Mesenteric fat pad (tissue), 1 donor: Measurements from ENCODE around the gene GPR18. TPM values are rescaled to one million over a fixed set of nuclear protein-coding genes. Genes with fewer than 3 reads are reported as not detected.
"Not testable (repeated sequence)": the region's sequence is repeated elsewhere in the genome, so short reads cannot be mapped to it uniquely, and the experiment has no call there.

ENCODE experiments used
- DNase-seq: peaks from one replicate; pipeline ENCODE4 v3.0.0-alpha.2; 2020; ENCODE audit warnings: low spot score
- total RNA-seq: library from RNA; stranded (reverse); fragmentation: NEBNext Ultra II Directional; extraction: Animal tissue kit (Norgen Biotek cat#: 25700); gene quantifications from one replicate; pipeline ENCODE4 v1.2.1, GENCODE V29; 2021
- donor health status: DM: yes; HTN: yes; CAD: no.

Gene GPR18
- total RNA-seq, 1 donor from 2014 or later: not detected

GRCh38 chr13:99268822-99269221, 10.6 kb upstream of the GPR18 start:
- DNase-seq: no peak

GRCh38 chr13:99267927-99268326, 9.7 kb upstream of the GPR18 start:
- DNase-seq: no peak

- no peak for DNase-seq
Measured at GRCh38 chr13:99266827-99267226, 8.6 kb upstream of the GPR18 start.

GRCh38 chr13:99265821-99266426, 7.7 kb upstream of the GPR18 start:
- DNase-seq: no peak

- DNase-seq: no peak
Measured at GRCh38 chr13:99265162-99265800, 7.1 kb upstream of the GPR18 start.

GRCh38 chr13:99264051-99264450, 5.9 kb upstream of the GPR18 start:
- no peak for DNase-seq

- no peak for DNase-seq
Measured at GRCh38 chr13:99263126-99263785, 5.1 kb upstream of the GPR18 start.

- DNase-seq: no peak
Measured at GRCh38 chr13:99261059-99261458, 2.9 kb upstream of the GPR18 start.

- no peak for DNase-seq
Measured at GRCh38 chr13:99260216-99260615, 2.0 kb upstream of the GPR18 start.

GRCh38 chr13:99258946-99259345, 767 bp upstream of the GPR18 start:
- DNase-seq: no peak

GRCh38 chr13:99257291-99257690, 888 bp downstream of the GPR18 start:
- DNase-seq: no peak

GRCh38 chr13:99256709-99257108, 1.5 kb downstream of the GPR18 start:
- DNase-seq: no peak

GRCh38 chr13:99256283-99256682, 1.9 kb downstream of the GPR18 start:
- DNase-seq: no peak

- DNase-seq: no peak
Measured at GRCh38 chr13:99255271-99255670, 2.9 kb downstream of the GPR18 start.

- DNase-seq: no peak
Measured at GRCh38 chr13:99254830-99255229, 3.3 kb downstream of the GPR18 start.

GRCh38 chr13:99251921-99252320, 6.3 kb downstream of the GPR18 start:
- DNase-seq: no peak

- no peak for DNase-seq
Measured at GRCh38 chr13:99250982-99251825, 7.0 kb downstream of the GPR18 start.

- not testable (repeated sequence) for DNase-seq
Measured at GRCh38 chr13:99249606-99250005, 8.6 kb downstream of the GPR18 start.

GRCh38 chr13:99249178-99249577, 9.0 kb downstream of the GPR18 start:
- DNase-seq: not testable (repeated sequence)

GRCh38 chr13:99246100-99246499, 12.1 kb downstream of the GPR18 start:
- DNase-seq: no peak

- DNase-seq: no peak
Measured at GRCh38 chr13:99237981-99238662, 20.1 kb downstream of the GPR18 start.
